K562 (cell line): ENCODE results near the gene VKORC1. TPM values are rescaled to one million over a fixed set of nuclear protein-coding genes. Genes with fewer than 3 reads are reported as not detected.

Source experiments
- DPF2 ChIP-seq: fragments of 450-650 bp; IDR thresholded peaks from 2 replicates; pipeline ENCODE4 v1.6.1; 2016
- ERF ChIP-seq: fragments of 450-650 bp; formaldehyde crosslinking; IDR thresholded peaks from 2 replicates; pipeline ENCODE4 v1.4.0; 2020; ENCODE audit warnings: mild to moderate bottlenecking, mixed read lengths
- GABPA ChIP-seq: fragments of 200-800 bp; sonication (Bioruptor generic); conservative IDR thresholded peaks from 2 replicates; pipeline ENCODE4 v1.6.1; 2016; ENCODE audit warnings: low read depth, missing genetic modification characterization, missing compliant biosample characterization
- HNRNPUL1 ChIP-seq: fragments of 200-400 bp; formaldehyde crosslinking; IDR thresholded peaks from 2 replicates; pipeline ENCODE4 v1.6.1; 2017; ENCODE audit warnings: low read length
- MTA1 ChIP-seq: fragments of 450-650 bp; IDR thresholded peaks from 2 replicates; pipeline ENCODE4 v1.6.1; 2017; ENCODE audit warnings: borderline replicate concordance
- MTF1 ChIP-seq: fragments of 250-450 bp; sonication (Bioruptor Pico); IDR thresholded peaks from 2 replicates; pipeline ENCODE4 v1.9.0; 2021; ENCODE audit warnings: moderate library complexity, mild to moderate bottlenecking, inconsistent platforms, borderline replicate concordance
- NFYB ChIP-seq: IDR thresholded peaks from 2 replicates; pipeline ENCODE4 v1.6.1; 2011; ENCODE audit warnings: mild to moderate bottlenecking, moderate library complexity; ENCODE audit not compliant: insufficient read length; ENCODE audit errors: extremely low read depth
- NONO ChIP-seq, 2 experiments: fragments of 200-400 bp in 1 of 2; fragments of 450-650 bp in 1 of 2; formaldehyde crosslinking in 1 of 2; IDR thresholded peaks; 2 replicates each; pipeline ENCODE4 v1.6.1; 2017; ENCODE audit warnings: low read depth in 2 of 2, mild to moderate bottlenecking in 2 of 2, moderate library complexity in 2 of 2, low read length in 1 of 2
- PHF8 ChIP-seq: fragments of 200-600 bp; sonication (generic); IDR thresholded peaks from 2 replicates; pipeline ENCODE4 v1.6.1; 2012; ENCODE audit warnings: mixed run types, mild to moderate bottlenecking, inconsistent platforms, low read length, moderate library complexity, borderline replicate concordance
- POLR2AphosphoS2 ChIP-seq: IDR thresholded peaks from 2 replicates; pipeline ENCODE4 v1.6.1; 2012; ENCODE audit warnings: low read length, improper control_type of control experiment
- POLR2AphosphoS5 ChIP-seq: IDR thresholded peaks from 2 replicates; pipeline ENCODE4 v1.6.1; 2011; ENCODE audit warnings: mild to moderate bottlenecking, low read depth, low read length, moderate library complexity; ENCODE audit not compliant: control insufficient read depth, insufficient read depth
- RBBP5 ChIP-seq: fragments of 200-600 bp; sonication (generic); IDR thresholded peaks from 2 replicates; pipeline ENCODE4 v1.6.1; 2012; ENCODE audit warnings: borderline replicate concordance, mild to moderate bottlenecking, low read length, control low read depth, inconsistent platforms; ENCODE audit not compliant: insufficient read depth, poor library complexity, severe bottlenecking
- RBM17 ChIP-seq: fragments of 200-400 bp; formaldehyde crosslinking; IDR thresholded peaks from 2 replicates; pipeline ENCODE4 v1.6.1; 2017; ENCODE audit warnings: low read depth, mild to moderate bottlenecking, low read length, borderline replicate concordance
- SAP30 ChIP-seq: fragments of 200-600 bp; sonication (generic); IDR thresholded peaks from 2 replicates; pipeline ENCODE4 v1.6.1; 2012; ENCODE audit warnings: borderline replicate concordance, low read depth, mild to moderate bottlenecking, moderate library complexity, low read length, control low read depth, inconsistent platforms; ENCODE audit not compliant: insufficient read depth, poor library complexity, severe bottlenecking
- SIN3B ChIP-seq: fragments of 450-650 bp; IDR thresholded peaks from 2 replicates; pipeline ENCODE4 v1.6.1; 2017; ENCODE audit warnings: low read depth, mild to moderate bottlenecking, moderate library complexity
- polyA plus RNA-seq, 8 experiments: library from polyadenylated mRNA; depleted of rRNA in 4 of 8; stranded (reverse) in 5 of 8; unstranded in 3 of 8; fragments of >200 nt; fragmentation: Nextera tagmentation in 2 of 8; fragmentation: Illumina TruSeq in 1 of 8; extraction: Ambion mirVana in 2 of 8; extraction: Trizol in 1 of 8; gene quantifications; 2 replicates each; pipeline versions ENCODE4 v1.2.1 to v1.2.3, GENCODE V29; 2011 to 2014; ENCODE audit warnings: inconsistent platforms in 1 of 8, missing spikeins in 1 of 8
- total RNA-seq, 7 experiments: library from RNA; depleted of rRNA in 6 of 7; stranded (reverse); fragments of >200 nt in 6 of 7; fragmentation: Illumina TruSeq in 2 of 7; extraction: Trizol in 2 of 7; gene quantifications; 2 replicates each; pipeline versions ENCODE4 v1.2.1 to v1.2.3, GENCODE V29; 2011 to 2021; ENCODE audit warnings: low replicate concordance in 1 of 7
- TF ChIP-seq, protein P1 (sequence below): fragments of 250-450 bp; sonication (Bioruptor Pico); IDR thresholded peaks from 2 replicates; pipeline ENCODE4 v1.5.0; 2022; ENCODE audit warnings: mild to moderate bottlenecking
- TF ChIP-seq, protein P2 (sequence below): sonication (generic); formaldehyde crosslinking; IDR thresholded peaks from 2 replicates; pipeline ENCODE4 v1.8.1; 2023; ENCODE audit warnings: mild to moderate bottlenecking, missing genetic modification reagents
- TF ChIP-seq, protein P3 (sequence below): fragments of 450-650 bp; formaldehyde crosslinking; IDR thresholded peaks from 2 replicates; pipeline ENCODE4 v1.4.0; 2022; ENCODE audit warnings: missing genetic modification characterization
- TF ChIP-seq, protein P4 (sequence below): fragments of 450-650 bp; formaldehyde crosslinking; conservative IDR thresholded peaks from 2 replicates; pipeline ENCODE4 v1.4.0; 2022; ENCODE audit warnings: mild to moderate bottlenecking, missing genetic modification characterization

The VKORC1 gene
- total and polyA plus RNA-seq, 9 of the 15 experiments (the other 6 are each of a cell fraction or from before 2014, with no cell fraction given) = 30.0 to 119 (median 62.1) TPM

DNA sequence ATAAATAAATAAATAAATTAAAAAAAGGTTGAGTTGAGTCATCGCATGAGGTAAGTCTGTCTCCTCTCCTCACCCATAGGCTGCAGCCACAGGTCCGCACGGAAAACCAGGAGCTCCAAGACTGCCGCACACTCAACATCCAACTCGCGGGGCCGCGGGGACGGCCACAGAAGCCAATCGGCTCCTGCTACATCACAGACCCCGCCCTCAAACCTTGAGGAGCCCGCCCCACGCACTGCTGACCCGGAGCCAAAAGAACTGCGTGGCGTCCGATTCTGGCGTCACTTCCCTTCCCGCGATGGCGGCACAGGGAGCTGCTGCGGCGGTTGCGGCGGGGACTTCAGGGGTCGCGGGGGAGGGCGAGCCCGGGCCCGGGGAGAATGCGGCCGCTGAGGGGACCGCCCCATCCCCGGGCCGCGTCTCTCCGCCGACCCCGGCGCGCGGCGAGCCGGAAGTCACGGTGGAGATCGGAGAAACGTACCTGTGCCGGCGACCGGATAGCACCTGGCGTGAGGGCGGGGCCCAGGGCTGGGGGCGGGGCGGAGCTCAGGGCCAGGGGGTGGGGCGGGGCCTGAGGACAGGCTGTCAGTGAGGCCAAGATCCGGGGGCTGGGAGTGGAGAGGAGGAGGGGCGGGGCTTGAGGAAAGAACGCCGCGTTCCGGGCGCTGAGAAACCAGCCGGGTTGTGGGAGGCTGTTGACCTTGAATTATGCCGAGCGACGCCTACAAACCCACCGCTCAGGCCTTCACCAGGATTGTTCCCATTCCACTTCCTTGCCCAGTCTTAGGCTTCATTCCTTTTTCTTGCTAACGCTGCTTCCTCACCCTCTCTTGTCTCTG lies 23.0 kb upstream of the VKORC1 start, which contains the start of gene KAT8 (continued):
- TF ChIP-seq RBBP5 (peak; percentile 96), POLR2AphosphoS5 (peak; percentile 92), POLR2AphosphoS2 (peak; percentile 90; the same call in 1 of the 2 replicates), DPF2 (no peak), NFYB (peak; percentile 17), NONO (IDR thresholded peaks at IDR 0.05; ENCODE audit: low read depth in 2 of 2, low read length in 1 of 2) (peak; percentile 79 to 97; a peak in 3 of 4 replicates), PHF8 (peak; percentile 80; the same call in 1 of the 2 replicates), ERF (CRISPR knock-in tag) (no peak), HNRNPUL1 (no peak), GABPA (tag) (peak; percentile 99), MTF1 (CRISPR knock-in tag) (no peak), SIN3B (peak; percentile 100), SAP30 (no peak), MTA1 (peak; percentile 94), RBM17 (no peak)
- TF ChIP-seq, protein P1, sequence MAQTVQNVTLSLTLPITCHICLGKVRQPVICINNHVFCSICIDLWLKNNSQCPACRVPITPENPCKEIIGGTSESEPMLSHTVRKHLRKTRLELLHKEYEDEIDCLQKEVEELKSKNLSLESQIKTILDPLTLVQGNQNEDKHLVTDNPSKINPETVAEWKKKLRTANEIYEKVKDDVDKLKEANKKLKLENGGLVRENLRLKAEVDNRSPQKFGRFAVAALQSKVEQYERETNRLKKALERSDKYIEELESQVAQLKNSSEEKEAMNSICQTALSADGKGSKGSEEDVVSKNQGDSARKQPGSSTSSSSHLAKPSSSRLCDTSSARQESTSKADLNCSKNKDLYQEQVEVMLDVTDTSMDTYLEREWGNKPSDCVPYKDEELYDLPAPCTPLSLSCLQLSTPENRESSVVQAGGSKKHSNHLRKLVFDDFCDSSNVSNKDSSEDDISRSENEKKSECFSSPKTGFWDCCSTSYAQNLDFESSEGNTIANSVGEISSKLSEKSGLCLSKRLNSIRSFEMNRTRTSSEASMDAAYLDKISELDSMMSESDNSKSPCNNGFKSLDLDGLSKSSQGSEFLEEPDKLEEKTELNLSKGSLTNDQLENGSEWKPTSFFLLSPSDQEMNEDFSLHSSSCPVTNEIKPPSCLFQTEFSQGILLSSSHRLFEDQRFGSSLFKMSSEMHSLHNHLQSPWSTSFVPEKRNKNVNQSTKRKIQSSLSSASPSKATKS (CRISPR knock-in tag) = no peak
- TF ChIP-seq, protein P2, sequence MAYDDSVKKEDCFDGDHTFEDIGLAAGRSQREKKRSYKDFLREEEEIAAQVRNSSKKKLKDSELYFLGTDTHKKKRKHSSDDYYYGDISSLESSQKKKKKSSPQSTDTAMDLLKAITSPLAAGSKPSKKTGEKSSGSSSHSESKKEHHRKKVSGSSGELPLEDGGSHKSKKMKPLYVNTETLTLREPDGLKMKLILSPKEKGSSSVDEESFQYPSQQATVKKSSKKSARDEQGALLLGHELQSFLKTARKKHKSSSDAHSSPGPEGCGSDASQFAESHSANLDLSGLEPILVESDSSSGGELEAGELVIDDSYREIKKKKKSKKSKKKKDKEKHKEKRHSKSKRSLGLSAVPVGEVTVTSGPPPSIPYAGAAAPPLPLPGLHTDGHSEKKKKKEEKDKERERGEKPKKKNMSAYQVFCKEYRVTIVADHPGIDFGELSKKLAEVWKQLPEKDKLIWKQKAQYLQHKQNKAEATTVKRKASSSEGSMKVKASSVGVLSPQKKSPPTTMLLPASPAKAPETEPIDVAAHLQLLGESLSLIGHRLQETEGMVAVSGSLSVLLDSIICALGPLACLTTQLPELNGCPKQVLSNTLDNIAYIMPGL = no peak
- TF ChIP-seq, protein P3, sequence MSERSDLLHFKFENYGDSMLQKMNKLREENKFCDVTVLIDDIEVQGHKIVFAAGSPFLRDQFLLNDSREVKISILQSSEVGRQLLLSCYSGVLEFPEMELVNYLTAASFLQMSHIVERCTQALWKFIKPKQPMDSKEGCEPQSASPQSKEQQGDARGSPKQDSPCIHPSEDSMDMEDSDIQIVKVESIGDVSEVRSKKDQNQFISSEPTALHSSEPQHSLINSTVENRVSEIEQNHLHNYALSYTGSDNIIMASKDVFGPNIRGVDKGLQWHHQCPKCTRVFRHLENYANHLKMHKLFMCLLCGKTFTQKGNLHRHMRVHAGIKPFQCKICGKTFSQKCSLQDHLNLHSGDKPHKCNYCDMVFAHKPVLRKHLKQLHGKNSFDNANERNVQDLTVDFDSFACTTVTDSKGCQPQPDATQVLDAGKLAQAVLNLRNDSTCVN (CRISPR knock-in tag) = 0 out of 2 replicates have a peak, but pooled peaks have one; percentile 5
- TF ChIP-seq, protein P4, sequence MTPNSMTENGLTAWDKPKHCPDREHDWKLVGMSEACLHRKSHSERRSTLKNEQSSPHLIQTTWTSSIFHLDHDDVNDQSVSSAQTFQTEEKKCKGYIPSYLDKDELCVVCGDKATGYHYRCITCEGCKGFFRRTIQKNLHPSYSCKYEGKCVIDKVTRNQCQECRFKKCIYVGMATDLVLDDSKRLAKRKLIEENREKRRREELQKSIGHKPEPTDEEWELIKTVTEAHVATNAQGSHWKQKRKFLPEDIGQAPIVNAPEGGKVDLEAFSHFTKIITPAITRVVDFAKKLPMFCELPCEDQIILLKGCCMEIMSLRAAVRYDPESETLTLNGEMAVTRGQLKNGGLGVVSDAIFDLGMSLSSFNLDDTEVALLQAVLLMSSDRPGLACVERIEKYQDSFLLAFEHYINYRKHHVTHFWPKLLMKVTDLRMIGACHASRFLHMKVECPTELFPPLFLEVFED (CRISPR knock-in tag) = 0 out of 2 replicates have a peak, but pooled peaks have one; percentile 74
